Measurements from ENCODE around the gene ESR2.
"Not testable (repeated sequence)": the region's sequence is repeated elsewhere in the genome, so short reads cannot be mapped to it uniquely, and the experiment has no call there.

Gene ESR2

GRCh38 chr14:64293976-64294671, at the start of gene ESR2:
TSS of gene ESR2 (minus strand) at chr14:64294371. CDS start at chr14:64282985, 11,386 bp downstream.
- DNase-seq: peak; percentile 89

GRCh38 chr14:64340560-64341196, 46.5 kb upstream of the ESR2 start:
- DNase-seq: peak; percentile 7

- peak; percentile 95 for DNase-seq
These were observed 44.6 kb upstream of the ESR2 start for GRCh38 chr14:64338616-64339316.

GRCh38 chr14:64337888-64338615, 43.9 kb upstream of the ESR2 start:
- peak; percentile 70 for DNase-seq

GRCh38 chr14:64329149-64329548, 35.0 kb upstream of the ESR2 start:
- DNase-seq: no peak

GRCh38 chr14:64326502-64326901, 32.3 kb upstream of the ESR2 start:
- no peak for DNase-seq

- no peak for DNase-seq
These were observed 30.7 kb upstream of the ESR2 start for GRCh38 chr14:64324895-64325294.

- DNase-seq: no peak
These were observed 30.3 kb upstream of the ESR2 start for GRCh38 chr14:64324461-64324860.

GRCh38 chr14:64320362-64320761, 26.2 kb upstream of the ESR2 start:
- not testable (repeated sequence) for DNase-seq

- not testable (repeated sequence) for DNase-seq
These were observed 24.5 kb upstream of the ESR2 start for GRCh38 chr14:64318695-64319094.

- peak; percentile 72 for DNase-seq
These were observed 9.3 kb upstream of the ESR2 start for GRCh38 chr14:64303471-64303917.

- DNase-seq: peak; percentile 15
These were observed 4.6 kb upstream of the ESR2 start for GRCh38 chr14:64298773-64299172.

GRCh38 chr14:64296561-64296960, 2.4 kb upstream of the ESR2 start:
- no peak for DNase-seq

- DNase-seq: peak; percentile 89
These were observed 672 bp upstream of the ESR2 start for GRCh38 chr14:64294672-64295413.

- DNase-seq: no peak
These were observed 2.0 kb downstream of the ESR2 start for GRCh38 chr14:64292197-64292596.

GRCh38 chr14:64289571-64289970, 4.6 kb downstream of the ESR2 start:
- DNase-seq: no peak

GRCh38 chr14:64281805-64282204, 12.4 kb downstream of the ESR2 start:
- peak; percentile 50 for DNase-seq

- DNase-seq: peak; percentile 92
These were observed 14.2 kb downstream of the ESR2 start for GRCh38 chr14:64279704-64280668.

- DNase-seq: no peak
These were observed 15.7 kb downstream of the ESR2 start for GRCh38 chr14:64278458-64278857.

- no peak for DNase-seq
These were observed 22.2 kb downstream of the ESR2 start for GRCh38 chr14:64272019-64272418.

GRCh38 chr14:64266239-64266638, 27.9 kb downstream of the ESR2 start:
- peak; percentile 81 for DNase-seq
